HG02610 (cell line): ENCODE measurements around the gene MITF.
"Not testable (repeated sequence)": the region's sequence is repeated elsewhere in the genome, so short reads cannot be mapped to it uniquely, and the experiment has no call there.

Experiments used
- ATAC-seq: cut with Tn5 transposase; IDR thresholded peaks from one replicate; pipeline ENCODE4 v1.9.1; 2021; ENCODE audit warnings: mild to moderate bottlenecking, moderate library complexity; ENCODE audit not compliant: unreplicated experiment

MITF gene

DNA sequence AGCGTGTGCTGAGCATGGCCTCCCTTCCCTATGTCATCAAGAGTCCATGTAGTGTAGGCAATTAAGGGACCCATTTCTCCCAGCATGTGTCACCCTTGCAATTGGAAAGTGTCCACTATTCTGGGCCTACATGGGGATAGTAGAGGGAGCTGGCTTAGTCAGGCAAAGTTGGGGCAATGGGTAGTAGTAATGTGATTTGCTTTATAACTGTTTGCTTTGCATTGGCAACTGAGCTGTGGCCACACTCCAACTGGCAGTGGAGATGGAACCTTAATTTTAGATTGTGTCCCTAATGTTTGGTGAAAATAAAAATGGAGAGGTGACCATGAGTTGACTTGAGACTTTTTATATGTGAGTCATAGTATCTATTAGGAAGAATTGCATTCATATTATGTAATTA, 162.5 kb downstream of the MITF start:
- no peak for ATAC-seq

DNA sequence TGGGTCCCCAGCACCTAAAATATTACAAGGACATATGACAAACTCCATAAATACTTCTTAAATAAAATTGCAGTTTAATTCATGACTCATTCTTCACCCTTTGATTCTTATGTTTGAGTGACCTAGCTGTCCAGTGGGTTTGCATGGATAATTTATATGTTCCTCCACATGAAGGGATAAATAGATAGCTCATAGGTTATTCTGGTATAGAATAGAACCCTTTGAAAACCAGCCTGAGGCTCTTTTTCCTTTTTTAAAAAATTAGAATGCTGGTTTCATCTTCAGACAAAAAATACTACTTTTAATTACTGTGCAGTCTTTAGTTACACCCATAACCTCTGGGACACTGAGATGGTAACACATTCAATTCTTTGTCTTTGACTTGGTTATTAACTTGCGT, 163.1 kb downstream of the MITF start:
- ATAC-seq, result no peak

DNA sequence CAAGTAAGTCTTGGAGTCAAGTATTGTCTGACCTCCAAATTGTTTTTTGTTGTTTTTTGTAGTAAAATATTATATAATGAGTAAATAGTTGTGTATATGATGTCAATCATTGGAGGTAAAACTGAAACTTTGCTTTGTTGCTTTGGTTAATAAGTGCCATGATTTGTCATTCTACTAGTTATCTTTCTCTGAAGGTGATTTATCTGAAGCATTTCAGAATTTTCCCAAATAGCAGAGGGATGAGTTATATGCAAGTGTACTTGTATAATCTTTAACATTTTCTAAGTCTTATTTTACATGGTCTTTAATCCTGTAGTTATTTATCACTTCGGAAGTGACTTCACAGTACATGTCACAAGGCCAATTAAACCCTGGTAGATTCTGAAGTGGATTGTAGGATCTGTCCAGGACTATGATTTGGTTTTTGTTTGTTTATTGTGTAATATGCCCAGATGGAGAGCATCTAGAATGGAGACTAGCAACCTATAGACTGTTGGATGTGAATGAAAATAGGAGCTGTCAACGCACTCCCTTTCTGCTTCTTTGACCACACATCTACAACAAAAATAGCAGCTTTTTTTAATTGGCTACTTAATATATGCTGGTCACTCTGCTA, 167.2 kb downstream of the MITF start:
- ATAC-seq, result no peak

DNA sequence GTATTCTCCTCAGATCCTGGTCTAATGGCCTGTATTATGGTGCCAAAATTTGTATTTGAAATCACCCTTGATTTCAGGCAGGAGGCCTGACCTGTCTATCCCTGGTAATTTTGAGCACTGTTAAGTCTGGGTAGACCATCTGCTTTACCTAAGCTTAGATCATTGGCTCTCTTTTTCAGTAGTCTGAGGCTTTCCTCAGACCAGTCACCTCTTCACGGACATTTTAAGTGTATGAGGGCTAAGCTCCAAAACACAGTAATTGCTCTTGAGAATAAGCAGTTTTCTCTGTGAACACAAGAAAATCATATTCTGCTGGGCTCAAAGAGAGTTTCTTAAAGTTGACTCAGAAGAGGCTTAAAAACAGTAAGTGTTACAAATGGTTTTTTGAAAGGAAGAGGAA, 168.3 kb downstream of the MITF start:
- no peak for ATAC-seq

DNA sequence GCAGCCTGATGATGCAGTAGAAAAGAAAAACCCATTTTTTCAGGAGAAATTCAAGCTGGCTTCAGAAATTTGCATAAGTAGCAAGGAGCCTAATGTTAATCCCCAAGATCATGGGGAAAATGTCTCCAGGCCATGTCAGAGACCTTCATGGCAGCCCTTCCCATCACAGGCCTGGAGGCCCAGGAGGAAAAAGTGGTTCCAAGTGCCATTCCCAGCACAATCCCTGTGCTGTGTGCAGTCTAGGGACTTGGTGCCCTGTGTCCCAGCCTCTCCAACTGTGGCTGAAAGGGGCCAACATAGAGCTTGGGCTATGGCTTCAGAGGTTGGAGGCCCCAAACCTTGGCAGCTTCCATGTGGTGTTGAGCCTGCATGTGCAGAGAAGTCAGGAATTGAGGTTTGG, 170.6 kb downstream of the MITF start:
- not testable (repeated sequence) for ATAC-seq

DNA sequence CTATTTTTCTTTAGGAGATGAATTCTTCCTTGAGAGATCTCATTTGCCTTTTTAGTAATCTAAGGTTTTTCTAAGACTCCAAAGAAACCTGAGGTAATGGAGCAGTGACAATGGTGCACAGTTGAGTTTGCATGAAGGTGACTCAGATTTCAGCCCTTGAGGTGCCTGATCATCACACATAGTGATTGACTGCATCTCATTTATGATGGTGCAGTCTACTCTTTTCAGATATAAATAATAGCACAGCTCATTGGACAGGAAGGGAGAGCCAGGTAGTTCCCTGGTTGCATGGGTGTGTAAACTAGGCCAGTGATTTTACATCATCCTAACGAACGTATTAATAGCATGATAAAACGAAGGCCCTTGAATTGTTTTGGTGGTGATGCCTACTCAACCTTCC, 174.2 kb downstream of the MITF start:
- ATAC-seq, result no peak

DNA sequence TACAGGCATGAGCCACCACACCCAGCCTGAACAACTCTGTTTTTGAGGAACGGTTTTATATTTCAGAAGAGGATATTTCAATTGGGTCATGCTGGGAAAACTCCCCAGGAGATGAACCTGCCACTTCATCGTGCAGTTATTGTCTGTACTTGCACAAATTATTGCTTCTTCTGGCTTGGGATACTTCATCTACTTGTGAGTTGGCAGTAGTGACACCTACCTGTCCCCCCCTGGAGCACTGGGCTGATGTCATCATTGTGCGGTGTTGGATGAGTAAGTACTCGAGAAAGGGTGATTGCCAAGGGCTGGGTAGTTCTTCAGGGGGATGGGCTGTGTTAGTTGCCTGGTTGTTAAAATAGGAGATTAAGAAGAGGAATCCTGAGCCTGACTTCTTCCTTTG, 175.1 kb downstream of the MITF start:
- no peak for ATAC-seq

DNA sequence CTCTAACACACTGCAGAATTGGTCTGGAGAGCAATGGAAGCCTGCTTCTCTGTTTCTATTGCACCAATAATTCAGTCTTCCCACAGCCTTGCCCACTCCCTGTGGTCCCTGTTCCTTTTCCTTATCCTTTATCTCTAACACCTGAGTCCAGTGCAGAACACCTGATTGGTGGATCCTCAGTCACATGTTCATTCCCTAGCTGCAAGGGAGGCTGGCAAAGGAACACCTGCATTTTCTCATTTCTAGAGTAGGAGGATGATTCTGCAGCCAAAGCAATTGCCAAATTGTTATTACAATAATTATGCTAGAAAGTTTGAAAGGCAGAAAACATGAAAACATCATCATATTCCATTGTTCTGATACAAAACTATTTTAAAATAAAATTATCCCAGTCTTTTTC, 176.5 kb downstream of the MITF start:
- ATAC-seq, result no peak

DNA sequence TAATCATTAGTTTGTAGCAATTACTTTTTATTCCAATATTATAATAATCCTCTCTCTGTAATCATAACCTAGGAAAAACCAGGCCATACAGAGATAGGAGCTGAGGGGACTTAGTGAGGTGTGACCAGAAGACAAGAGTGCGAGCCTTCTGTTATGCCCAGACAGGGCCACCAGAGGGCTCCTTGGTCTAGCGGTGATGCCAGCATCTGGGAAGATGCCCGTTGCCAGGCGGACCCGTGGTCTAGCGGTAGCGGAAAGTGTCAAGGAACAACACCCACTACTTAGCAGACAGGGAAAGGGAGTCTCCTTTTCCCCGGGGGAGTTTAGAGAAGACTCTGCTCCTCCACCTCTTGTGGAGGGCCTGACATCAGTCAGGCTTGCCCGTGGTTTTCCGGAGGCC, 180.7 kb downstream of the MITF start:
- not testable (repeated sequence) for ATAC-seq

DNA sequence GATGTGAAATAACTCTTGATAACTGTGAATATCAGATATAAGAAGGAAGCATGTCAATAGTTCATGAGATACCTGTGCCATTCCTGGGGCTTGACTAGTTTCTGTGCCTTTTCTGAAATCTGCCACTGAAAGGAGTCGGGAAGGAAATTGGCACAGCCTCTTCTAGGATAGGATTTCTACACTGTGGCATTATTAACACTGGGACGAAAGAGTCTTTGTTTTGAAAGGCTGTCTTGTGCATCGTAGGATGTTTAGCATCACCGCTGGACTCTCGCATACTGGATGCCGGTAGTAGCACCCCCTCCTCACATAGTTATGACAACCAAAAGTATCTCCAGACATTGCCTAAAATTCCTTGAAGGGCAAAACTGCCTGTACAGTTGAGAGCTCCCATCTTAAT, 182.4 kb downstream of the MITF start:
- ATAC-seq, result no peak

DNA sequence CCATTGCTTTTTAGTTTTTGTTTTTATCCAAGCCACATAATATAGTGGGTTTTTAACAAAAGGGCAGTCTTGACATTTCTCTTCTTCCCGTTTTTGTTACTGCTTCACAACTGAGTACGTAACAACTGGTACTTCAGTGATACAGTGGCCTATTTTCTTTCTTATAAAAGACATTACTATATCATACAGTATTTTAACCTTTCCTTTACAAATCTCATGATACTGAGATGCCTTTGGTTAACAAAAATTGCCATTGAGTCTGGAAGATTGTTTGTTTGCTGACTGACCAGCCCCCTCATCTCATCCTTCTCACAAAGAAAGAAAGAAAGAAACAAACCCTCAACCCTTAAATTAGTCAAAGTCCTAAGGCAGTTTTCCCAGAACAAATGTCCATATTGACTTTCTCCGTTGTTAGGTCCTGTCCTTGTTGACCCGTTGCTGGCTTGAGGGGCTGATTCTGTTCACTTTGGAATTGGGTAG, 183.3 kb downstream of the MITF start:
- ATAC-seq, result no peak

DNA sequence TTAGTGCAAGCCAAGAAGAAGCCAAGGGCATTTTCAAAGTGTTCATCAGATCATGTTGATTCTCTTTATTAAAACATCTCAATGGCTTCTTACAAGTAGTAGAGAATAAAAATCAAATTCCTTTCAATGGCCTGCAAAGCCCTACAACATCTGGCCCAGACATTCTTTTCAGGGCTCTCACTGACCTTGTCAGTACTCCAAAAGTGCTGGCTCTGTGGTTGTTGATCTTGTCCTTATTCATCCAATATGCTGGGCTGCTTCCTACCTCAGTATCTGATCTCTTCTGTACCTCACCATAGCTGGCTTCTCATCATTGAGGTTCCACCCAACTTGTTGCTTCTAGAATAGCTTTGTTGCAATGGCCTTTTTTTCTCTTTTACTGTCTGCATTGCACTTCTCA, 186.2 kb downstream of the MITF start:
- ATAC-seq, result no peak

DNA sequence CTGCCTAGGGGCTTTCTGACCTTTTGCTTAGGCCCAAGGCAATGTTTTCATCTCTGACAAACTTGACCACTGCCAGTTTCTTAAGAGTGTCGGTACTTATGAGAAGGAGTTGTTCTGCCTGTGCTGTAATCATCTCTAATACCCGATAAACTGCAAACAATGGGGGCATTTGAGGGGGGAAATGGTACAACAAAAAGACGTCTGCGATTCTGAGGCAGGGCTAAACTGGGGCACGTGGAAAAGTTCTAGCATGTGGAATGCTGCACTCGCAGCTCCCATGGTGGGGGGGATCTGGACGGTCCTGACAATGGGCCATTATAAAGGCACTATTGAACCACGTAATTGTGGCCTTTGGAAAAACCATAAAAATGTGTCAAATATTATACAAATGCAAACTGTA, 187.1 kb downstream of the MITF start:
- ATAC-seq, result no peak

DNA sequence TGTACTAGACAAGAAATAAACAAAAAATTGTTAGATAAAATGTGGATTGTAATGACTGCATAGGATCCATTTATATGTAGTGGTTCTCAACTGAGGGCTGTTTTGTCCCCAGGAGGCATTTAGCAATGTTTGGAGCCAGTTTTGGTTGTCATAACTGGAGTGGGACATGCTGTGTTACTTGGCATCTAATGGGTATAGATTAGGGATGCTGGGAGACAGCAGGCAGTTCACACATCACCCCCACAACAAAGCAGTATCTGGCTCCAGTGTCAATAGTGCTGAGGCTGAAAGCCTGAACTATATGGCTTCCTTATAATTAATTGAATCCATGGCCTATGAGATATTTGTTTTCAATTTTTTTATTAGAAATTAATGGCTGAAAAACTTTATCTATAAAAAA, 188.3 kb downstream of the MITF start:
- ATAC-seq, result no peak

DNA sequence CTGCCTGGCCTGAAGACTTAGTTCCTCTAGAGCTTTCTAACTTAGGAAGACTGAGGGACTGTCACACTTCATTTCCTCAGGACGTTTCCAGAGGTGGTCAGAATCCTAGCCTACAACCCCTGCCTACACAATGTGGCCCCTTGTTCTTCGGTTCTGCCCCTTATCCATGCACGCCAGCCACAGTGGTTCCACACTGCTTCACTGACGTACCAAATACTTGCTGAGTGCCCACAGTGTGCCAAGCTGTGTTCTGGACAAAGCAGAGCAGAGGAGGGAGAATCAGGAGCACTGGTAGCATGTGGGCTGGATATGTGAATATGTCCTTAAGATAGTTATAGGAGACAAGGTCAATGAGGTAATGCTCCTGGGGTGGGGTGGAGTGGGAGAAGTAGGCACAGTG, 189.8 kb downstream of the MITF start:
- no peak for ATAC-seq

DNA sequence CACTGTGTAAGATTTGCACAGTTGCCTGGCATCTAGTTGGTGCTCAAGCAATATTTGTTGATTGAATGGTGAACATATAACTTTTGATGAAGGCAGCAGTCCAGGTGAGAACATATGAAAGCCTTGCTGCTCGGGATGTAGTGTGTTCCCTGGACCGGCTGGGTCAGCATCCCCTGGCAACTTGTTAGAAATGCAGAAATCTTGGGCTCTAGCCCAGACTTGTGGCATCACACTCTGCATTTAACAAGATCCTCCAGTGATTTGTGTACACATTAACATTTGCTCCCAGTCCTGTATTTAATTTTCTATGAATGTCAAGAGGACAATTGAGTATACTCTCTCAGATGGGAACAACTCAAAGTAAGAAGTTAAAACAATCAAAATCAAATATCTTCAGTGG, 191.3 kb downstream of the MITF start:
- ATAC-seq, result no peak

DNA sequence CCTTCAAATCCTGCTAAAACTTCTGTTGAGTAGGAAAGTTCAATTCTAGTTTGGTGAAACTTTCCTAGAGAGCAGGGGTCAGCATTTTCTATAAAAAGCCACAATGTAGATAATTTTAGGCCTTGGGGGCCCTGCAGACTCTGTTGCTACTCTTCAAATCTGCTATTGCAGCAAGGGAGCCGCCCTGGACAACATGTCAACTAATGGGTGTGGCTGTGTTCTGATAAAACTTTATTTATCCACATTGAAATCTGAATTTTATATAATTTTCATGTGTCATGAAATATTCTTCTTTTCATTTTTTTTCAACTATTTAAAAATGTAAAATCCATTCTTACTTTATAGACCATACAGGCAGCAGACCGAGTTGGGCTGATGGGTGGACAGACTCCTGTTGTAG, 192.8 kb downstream of the MITF start:
- no peak for ATAC-seq

DNA sequence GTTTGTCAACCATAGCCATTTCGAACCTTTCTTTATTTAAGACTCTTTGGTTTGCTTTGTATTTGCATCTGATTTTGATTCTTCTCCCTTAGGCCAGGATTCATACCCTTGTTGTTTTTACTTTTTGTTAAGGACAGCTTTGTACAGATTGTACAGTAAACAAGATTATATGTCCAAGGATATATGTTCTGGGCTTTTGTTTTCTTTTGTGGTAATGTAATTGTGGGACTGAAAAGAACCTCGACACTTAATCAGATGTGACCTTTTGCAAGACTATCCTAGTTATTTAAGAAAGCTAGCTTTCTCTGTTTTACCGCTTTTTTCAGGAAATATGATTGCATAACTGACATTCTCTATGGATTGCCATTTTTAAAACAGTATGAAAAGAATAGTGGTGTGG, 193.2 kb downstream of the MITF start:
- ATAC-seq, result no peak

DNA sequence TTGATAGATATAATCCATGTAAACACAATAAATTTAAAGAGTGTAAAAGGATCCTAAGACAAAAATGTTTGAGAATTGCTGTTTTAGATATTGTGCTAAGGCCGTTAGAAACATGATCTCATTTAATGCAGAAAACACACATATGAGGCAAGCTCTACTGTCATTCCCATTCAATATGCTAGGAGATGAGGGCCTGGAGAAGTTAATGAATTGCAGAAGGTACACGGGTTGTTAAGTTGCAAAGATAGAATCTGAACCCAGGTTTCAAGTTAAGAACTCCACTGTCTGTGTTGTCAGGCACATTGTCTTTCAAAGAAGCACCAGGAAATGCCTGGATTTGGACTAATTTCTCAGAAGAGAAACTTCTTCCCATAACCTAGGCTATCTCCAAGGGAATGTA, 195.1 kb downstream of the MITF start:
- ATAC-seq, result no peak

DNA sequence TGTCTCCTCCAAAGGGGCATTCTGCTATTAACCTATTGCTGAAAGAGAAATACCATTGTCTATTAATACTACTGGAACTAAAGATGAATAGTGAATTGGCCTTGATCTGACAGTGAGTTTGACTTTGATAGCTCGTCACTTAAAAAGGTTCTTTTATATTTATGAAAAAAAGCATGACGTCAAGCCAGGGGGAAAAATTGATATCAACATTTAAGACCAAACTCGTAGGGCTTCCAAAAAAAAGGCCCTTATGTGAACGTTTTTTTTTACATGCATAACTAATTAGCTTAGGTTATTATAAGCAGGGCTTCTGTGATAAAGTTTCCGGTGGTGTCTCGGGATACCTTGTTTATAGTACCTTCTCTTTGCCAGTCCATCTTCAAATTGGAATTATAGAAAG, 197.0 kb downstream of the MITF start:
- no peak for ATAC-seq

DNA sequence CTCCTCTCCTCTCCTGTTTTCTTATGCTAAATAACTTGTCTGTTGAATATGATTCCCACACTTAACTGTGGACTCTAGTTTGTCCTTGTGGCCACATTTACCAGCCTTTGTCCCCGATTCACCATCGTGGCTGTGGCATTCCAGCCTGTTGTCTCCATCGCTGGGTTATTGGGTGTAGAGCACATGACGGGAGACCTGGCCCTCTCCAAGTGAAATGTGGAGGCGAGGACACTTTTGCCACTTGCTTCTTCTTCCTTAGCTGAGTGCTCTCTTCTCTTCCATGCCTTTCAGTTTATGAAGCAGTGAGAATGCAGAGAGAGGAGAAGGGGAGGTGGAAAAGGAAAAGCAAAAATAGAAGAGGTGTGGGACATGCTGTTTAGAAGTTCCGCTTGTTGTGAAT, 198.8 kb downstream of the MITF start:
- ATAC-seq, result no peak

DNA sequence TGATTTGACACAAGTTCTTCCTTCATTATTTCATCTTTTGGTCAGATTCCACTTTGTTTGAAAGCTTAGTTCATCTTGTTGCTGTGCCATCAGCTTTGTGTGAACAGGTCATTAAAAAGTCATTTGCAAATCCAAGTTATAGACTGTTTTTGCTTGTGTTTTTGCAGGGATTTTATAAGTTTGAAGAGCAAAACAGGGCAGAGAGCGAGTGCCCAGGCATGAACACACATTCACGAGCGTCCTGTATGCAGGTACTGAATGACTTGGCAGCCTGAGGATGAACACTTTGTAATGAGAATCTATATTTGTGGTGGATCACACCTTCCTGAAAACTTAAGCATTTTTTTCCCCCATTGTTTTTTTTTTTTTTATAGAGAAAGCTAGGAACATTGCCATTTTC, 199.7 kb downstream of the MITF start:
- no peak for ATAC-seq

DNA sequence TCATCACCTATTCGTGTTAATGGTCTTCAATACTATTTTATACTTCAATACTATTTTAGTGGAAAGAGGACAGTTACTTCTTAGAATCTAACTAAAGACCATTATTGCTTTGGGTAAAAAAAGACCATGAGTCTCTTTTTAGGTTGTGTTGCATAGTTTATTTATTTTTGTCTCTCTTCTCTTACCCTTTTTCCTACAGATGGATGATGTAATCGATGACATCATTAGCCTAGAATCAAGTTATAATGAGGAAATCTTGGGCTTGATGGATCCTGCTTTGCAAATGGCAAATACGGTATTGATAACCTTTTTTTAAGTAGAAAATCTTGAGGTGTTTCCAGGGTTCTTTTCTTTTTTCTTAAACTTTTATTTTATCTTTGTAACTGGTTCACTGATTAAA, 201.8 kb downstream of the MITF start:
- no peak for ATAC-seq
